MM.1S (cell line): ENCODE measurements around the gene AGBL1.

Source experiments
- DNase-seq: peaks from one replicate; pipeline ENCODE4 v3.0.0-alpha.2; 2015
- H2AFZ ChIP-seq: fragments of 300-600 bp; sonication (generic); 2 replicates; pipeline ENCODE4 v1.6.0; 2016; ENCODE audit warnings: antibody characterized with exemption, low read length
- H3F3A ChIP-seq: fragments of 300-600 bp; sonication (generic); 2 replicates; pipeline ENCODE4 v1.6.1; 2016; ENCODE audit warnings: mild to moderate bottlenecking, antibody characterized with exemption, low read length, moderate library complexity, mixed read lengths; ENCODE audit not compliant: insufficient read depth
- H3K27ac ChIP-seq: fragments of 300-600 bp; sonication (generic); 2 replicates; pipeline ENCODE4 v1.5.1; 2016; ENCODE audit warnings: mild to moderate bottlenecking, low read length
- H3K27me3 ChIP-seq: fragments of 300-600 bp; sonication (generic); replicated peaks from 2 replicates; pipeline ENCODE4 v1.6.0; 2016; ENCODE audit warnings: low read length; ENCODE audit not compliant: insufficient read depth
- H3K36me3 ChIP-seq: fragments of 300-600 bp; sonication (generic); replicated peaks from 2 replicates; pipeline ENCODE4 v1.6.1; 2016; ENCODE audit warnings: mild to moderate bottlenecking, low read length, mixed read lengths; ENCODE audit not compliant: insufficient read depth
- H3K4me1 ChIP-seq: fragments of 300-600 bp; sonication (generic); 2 replicates; pipeline ENCODE4 v1.6.1; 2016; ENCODE audit warnings: low read length, mixed read lengths
- H3K4me2 ChIP-seq: fragments of 300-600 bp; sonication (generic); 2 replicates; pipeline ENCODE4 v1.6.0; 2016; ENCODE audit warnings: low read depth, low read length
- H3K4me3 ChIP-seq: fragments of 300-600 bp; sonication (generic); 2 replicates; pipeline ENCODE4 v1.5.1; 2016; ENCODE audit warnings: low read length, mixed read lengths
- H3K79me2 ChIP-seq: fragments of 300-600 bp; sonication (generic); 2 replicates; pipeline ENCODE4 v1.6.1; 2016; ENCODE audit warnings: mixed run types, low read length, mixed read lengths
- H3K9ac ChIP-seq: fragments of 300-600 bp; sonication (generic); 2 replicates; pipeline ENCODE4 v1.6.1; 2016; ENCODE audit warnings: low read length, mixed read lengths
- H3K9me2 ChIP-seq: fragments of 300-600 bp; sonication (generic); replicated peaks from 2 replicates; pipeline ENCODE4 v1.6.1; 2016; ENCODE audit warnings: mild to moderate bottlenecking, low read length, mixed read lengths; ENCODE audit not compliant: insufficient read depth
- H3K9me3 ChIP-seq: fragments of 300-600 bp; sonication (generic); replicated peaks from 2 replicates; pipeline ENCODE4 v1.6.1; 2016; ENCODE audit warnings: mild to moderate bottlenecking, low read length, mixed read lengths; ENCODE audit not compliant: insufficient read depth
- H4K20me1 ChIP-seq: fragments of 300-600 bp; sonication (generic); 2 replicates; pipeline ENCODE4 v1.6.1; 2016; ENCODE audit warnings: mild to moderate bottlenecking, low read length, moderate library complexity, mixed read lengths; ENCODE audit not compliant: insufficient read depth
- EZH2 ChIP-seq: fragments of 300-600 bp; sonication (generic); optimal IDR thresholded peaks from 2 replicates; pipeline ENCODE3; 2017; ENCODE audit warnings: low read depth, mild to moderate bottlenecking, antibody characterized with exemption, low read length, mixed read lengths
- EZH2phosphoT487 ChIP-seq: fragments of 300-600 bp; sonication (generic); IDR thresholded peaks from 2 replicates; pipeline ENCODE4 v1.6.1; 2018; ENCODE audit warnings: antibody characterized with exemption, low read length
- TF ChIP-seq, protein P1 (sequence below): fragments of 300-600 bp; sonication (generic); IDR thresholded peaks from 2 replicates; pipeline ENCODE4 v1.5.1; 2016; ENCODE audit warnings: antibody characterized with exemption, low read length, mixed read lengths

AGBL1 gene

DNA sequence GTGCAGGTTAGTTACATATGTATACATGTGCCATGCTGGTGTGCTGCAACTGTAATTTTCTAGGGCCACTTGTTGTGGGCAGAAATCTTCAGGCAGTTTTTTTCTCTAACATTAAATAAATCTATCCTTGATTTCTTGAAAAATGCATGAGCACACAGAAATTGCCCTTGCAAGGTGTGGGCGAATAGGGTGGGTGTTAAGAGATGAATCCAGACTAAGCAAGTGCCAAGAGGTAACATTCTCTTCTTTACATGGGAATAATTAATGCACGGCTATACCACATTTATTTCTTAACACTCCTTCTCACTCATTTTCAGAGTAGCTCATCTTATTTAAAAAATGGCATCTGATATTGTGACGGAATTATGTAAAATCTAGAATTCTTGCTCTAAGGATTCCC lies 719.6 kb downstream of the AGBL1 start:
- Histone ChIP-seq H3K4me2 (no peak overlapping the region), H3K9me3 (no peaks in the 10 kb centered on the region), H4K20me1 (no peaks in the 10 kb centered on the region), H3K27me3 (no peaks in the 10 kb centered on the region), H3F3A (no peaks in the 10 kb centered on the region), H3K27ac (no peak overlapping the region), H3K9ac (no peak overlapping the region), H3K4me3 (no peak overlapping the region), H3K36me3 (no peaks in the 10 kb centered on the region), H2AFZ (no peak overlapping the region), H3K9me2 (no peaks in the 10 kb centered on the region), H3K4me1 (no peaks in the 10 kb centered on the region), H3K79me2 (no peaks in the 10 kb centered on the region)
- DNase-seq: no peak
- no peak for TF ChIP-seq EZH2
- TF ChIP-seq, protein P1, sequence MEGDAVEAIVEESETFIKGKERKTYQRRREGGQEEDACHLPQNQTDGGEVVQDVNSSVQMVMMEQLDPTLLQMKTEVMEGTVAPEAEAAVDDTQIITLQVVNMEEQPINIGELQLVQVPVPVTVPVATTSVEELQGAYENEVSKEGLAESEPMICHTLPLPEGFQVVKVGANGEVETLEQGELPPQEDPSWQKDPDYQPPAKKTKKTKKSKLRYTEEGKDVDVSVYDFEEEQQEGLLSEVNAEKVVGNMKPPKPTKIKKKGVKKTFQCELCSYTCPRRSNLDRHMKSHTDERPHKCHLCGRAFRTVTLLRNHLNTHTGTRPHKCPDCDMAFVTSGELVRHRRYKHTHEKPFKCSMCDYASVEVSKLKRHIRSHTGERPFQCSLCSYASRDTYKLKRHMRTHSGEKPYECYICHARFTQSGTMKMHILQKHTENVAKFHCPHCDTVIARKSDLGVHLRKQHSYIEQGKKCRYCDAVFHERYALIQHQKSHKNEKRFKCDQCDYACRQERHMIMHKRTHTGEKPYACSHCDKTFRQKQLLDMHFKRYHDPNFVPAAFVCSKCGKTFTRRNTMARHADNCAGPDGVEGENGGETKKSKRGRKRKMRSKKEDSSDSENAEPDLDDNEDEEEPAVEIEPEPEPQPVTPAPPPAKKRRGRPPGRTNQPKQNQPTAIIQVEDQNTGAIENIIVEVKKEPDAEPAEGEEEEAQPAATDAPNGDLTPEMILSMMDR: no peak
- no peak for TF ChIP-seq EZH2phosphoT487

DNA sequence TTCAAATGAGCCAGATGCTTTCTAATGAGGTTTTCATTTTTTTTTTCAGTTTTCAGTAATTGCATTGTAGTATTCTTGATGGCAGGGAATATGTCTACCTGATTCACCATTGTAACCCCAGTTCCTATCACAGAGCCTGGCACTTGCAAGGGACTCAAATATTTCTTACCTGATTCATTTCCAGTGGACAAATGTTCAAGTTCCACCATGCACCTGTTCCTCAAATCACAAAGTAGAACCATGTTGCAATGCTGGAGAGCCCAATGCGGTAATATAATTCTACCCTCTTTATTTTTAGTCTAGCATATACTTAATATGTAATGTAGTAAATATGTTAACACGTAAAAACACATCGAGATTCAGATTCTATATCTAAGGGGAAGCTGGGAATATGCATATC lies 722.6 kb downstream of the AGBL1 start:
- Histone ChIP-seq H3K36me3 (no peaks in the 10 kb centered on the region), H2AFZ (no peak overlapping the region), H3K9ac (no peak overlapping the region), H3K27me3 (no peaks in the 10 kb centered on the region), H3F3A (no peaks in the 10 kb centered on the region), H3K4me3 (no peak overlapping the region), H3K9me2 (no peaks in the 10 kb centered on the region), H3K79me2 (no peaks in the 10 kb centered on the region), H3K4me1 (no peaks in the 10 kb centered on the region), H3K4me2 (no peak overlapping the region), H3K27ac (no peak overlapping the region), H4K20me1 (no peaks in the 10 kb centered on the region), H3K9me3 (no peaks in the 10 kb centered on the region)
- DNase-seq: no peak
- TF ChIP-seq EZH2phosphoT487 (no peak), EZH2 (no peak)
- TF ChIP-seq, protein P1: no peak

DNA sequence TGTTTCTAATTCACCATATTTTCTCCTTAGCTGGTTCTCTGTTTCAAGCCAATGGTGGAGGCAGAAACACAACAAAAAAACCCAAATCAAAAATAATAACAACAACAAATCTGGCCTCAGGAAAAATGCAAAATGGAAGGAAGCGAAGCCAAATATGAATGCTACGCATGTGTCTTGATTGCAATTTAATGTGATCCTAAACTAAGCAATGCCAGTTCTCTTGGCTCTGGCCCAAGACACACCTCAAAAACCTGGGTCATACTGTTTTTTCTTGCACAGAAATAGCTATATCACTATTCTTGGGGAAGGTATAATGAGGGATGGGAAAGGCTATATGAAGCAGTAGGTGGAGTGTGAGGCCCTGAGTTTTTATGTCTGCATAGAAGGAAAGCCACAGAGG lies 724.7 kb downstream of the AGBL1 start:
- Histone ChIP-seq H3K27ac (no peak overlapping the region), H3K79me2 (no peaks in the 10 kb centered on the region), H3K36me3 (no peaks in the 10 kb centered on the region), H3K9ac (no peak overlapping the region), H3K9me3 (no peaks in the 10 kb centered on the region), H3K4me2 (no peak overlapping the region), H4K20me1 (no peaks in the 10 kb centered on the region), H3K9me2 (no peaks in the 10 kb centered on the region), H2AFZ (no peak overlapping the region), H3K4me3 (no peak overlapping the region), H3F3A (no peaks in the 10 kb centered on the region), H3K4me1 (no peaks in the 10 kb centered on the region), H3K27me3 (no peaks in the 10 kb centered on the region)
- TF ChIP-seq EZH2: no peak
- TF ChIP-seq, protein P1: no peak
- TF ChIP-seq EZH2phosphoT487: no peak
- no peak for DNase-seq
